PC-9 (cell line): ENCODE results near the gene IFNAR2. TPM values are rescaled to one million over a fixed set of nuclear protein-coding genes. Genes with fewer than 3 reads are reported as not detected.

ENCODE experiments used
- BruUV-seq: library from RNA; stranded (reverse); fragments of 400-500 nt; replicated peaks from 2 replicates; lab custom pipeline; 2021; lab: Mats Ljungman, UMichigan
- CTCF ChIA-PET: fragments of 300-600 bp; sonication (Branson Sonifier 250); formaldehyde crosslinking; loops from one replicate; lab custom pipeline; 2022; ENCODE audit warnings: antibody characterized with exemption; lab: Charles Lee
- POLR2A ChIA-PET: fragments of 300-600 bp; sonication (Branson Sonifier 250); formaldehyde crosslinking; loops from one replicate; lab custom pipeline; 2022; ENCODE audit warnings: antibody characterized with exemption; ENCODE audit not compliant: unreplicated experiment; lab: Charles Lee
- DNase-seq, 2 experiments: peaks; one replicate each; pipeline versions ENCODE4 v3.0.0 to v3.0.0-alpha.2; 2015 to 2022; ENCODE audit warnings: mixed read lengths in 1 of 2
- H2AFZ ChIP-seq: fragments of 200-600 bp; sonication (generic); 2 replicates; pipeline ENCODE4 v1.8.1; 2017; ENCODE audit warnings: antibody characterized with exemption
- H3F3A ChIP-seq: fragments of 200-600 bp; sonication (generic); 2 replicates; pipeline ENCODE4 v1.8.1; 2017; ENCODE audit warnings: antibody characterized with exemption, mild to moderate bottlenecking, low read depth; ENCODE audit not compliant: insufficient read depth
- H3K27ac ChIP-seq: fragments of 200-600 bp; sonication (generic); 2 replicates; pipeline ENCODE4 v1.6.1; 2016; ENCODE audit warnings: mixed run types
- H3K27me3 ChIP-seq: fragments of 200-600 bp; sonication (generic); 2 replicates; pipeline ENCODE4 v1.6.1; 2016; ENCODE audit warnings: low read depth, mixed run types; ENCODE audit not compliant: insufficient read depth
- H3K36me3 ChIP-seq: fragments of 200-600 bp; sonication (generic); 2 replicates; pipeline ENCODE4 v1.6.1; 2016; ENCODE audit warnings: low read depth, mixed run types
- H3K4me1 ChIP-seq: fragments of 200-600 bp; sonication (generic); replicated peaks from 2 replicates; pipeline ENCODE4 v1.6.1; 2016; ENCODE audit warnings: mixed run types; ENCODE audit not compliant: insufficient read depth
- H3K4me2 ChIP-seq: fragments of 200-600 bp; sonication (generic); 2 replicates; pipeline ENCODE4 v1.6.1; 2017; ENCODE audit warnings: mixed run types
- H3K4me3 ChIP-seq: fragments of 200-600 bp; sonication (generic); 2 replicates; pipeline ENCODE4 v1.6.1; 2016; ENCODE audit warnings: mixed run types
- H3K79me2 ChIP-seq: fragments of 200-600 bp; sonication (generic); 2 replicates; pipeline ENCODE4 v1.6.1; 2017; ENCODE audit warnings: low read depth, mixed run types
- H3K9me2 ChIP-seq: fragments of 200-600 bp; sonication (generic); 2 replicates; pipeline ENCODE4 v1.8.1; 2017; ENCODE audit warnings: mild to moderate bottlenecking; ENCODE audit not compliant: insufficient read depth
- H3K9me3 ChIP-seq: fragments of 200-600 bp; sonication (generic); 2 replicates; pipeline ENCODE4 v1.8.1; 2016; ENCODE audit warnings: low read depth; ENCODE audit not compliant: insufficient read depth
- H4K20me1 ChIP-seq: fragments of 200-600 bp; sonication (generic); 2 replicates; pipeline ENCODE4 v1.8.1; 2017; ENCODE audit not compliant: insufficient read depth
- CTCF ChIP-seq: fragments of 200-600 bp; sonication (generic); conservative IDR thresholded peaks from 2 replicates; pipeline ENCODE4 v1.6.1; 2017; ENCODE audit warnings: mixed run types, antibody characterized with exemption, mild to moderate bottlenecking, moderate library complexity
- EZH2 ChIP-seq: fragments of 200-600 bp; sonication (generic); IDR thresholded peaks from 2 replicates; pipeline ENCODE4 v1.8.0; 2017; ENCODE audit warnings: antibody characterized with exemption, low read depth
- intact Hi-C: fragments of 100-400 bp; cut with micrococcal nuclease; formaldehyde crosslinking; loops from one replicate; pipeline ENCODE4 v1.10.0; 2022; ENCODE audit not compliant: unreplicated experiment
- total RNA-seq: library from RNA; stranded (reverse); gene quantifications from 2 replicates; pipeline ENCODE4 v1.2.3, GENCODE V29; 2021

The IFNAR2 gene
- total RNA-seq, 1 experiment from 2014 or later, result 10.3 TPM

DNA sequence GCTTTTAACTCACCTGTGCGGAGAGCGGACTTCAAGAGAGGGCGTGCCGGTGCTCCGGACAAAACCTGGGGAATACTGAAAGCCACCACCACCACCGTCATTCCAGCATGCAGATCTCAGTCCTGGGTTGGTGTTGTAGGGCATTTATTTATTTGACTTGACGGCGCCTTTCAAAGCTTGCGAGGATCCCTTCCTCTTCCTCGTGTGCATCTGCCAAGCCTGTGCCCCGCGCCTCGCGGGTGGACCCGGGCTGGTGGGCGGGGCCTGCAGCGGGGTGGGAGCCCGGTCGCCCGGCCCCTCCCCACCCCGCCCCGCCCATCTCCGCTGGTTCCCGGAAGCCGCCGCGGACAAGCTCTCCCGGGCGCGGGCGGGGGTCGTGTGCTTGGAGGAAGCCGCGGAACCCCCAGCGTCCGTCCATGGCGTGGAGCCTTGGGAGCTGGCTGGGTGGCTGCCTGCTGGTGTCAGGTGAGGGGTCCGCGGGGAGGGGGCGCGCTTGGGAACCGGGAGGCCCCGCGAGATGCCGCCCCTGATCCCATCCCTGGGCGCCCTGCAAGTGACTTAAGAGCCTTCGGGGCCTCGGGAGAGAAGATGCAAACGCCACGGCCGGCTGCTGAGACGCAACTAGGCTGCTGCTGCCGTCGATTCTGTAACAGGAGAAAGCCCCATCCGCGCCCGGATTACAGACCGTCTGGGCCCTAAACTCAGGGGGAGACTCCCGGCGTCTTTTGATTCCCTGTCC lies 36.5 kb downstream of the IFNAR2 start, which contains the start of gene IL10RB:
TSS of gene IL10RB (plus strand) at position 318 of the 739 bp plus-strand sequence. CDS start at position 417, 99 bp downstream.
- POLR2A ChIA-PET, result no interaction called here
- intact Hi-C loops, result loop anchor here (5.0 kb wide), 1 partner anchor 61 kb away; no protein-coding TSS in a partner anchor
- Histone ChIP-seq H3K79me2 (no peaks in the 10 kb centered on the region), H3K4me2 (peak within 1 kb of the TSS; percentile 83), H3K9me2 (no peaks in the 10 kb centered on the region), H3K27me3 (no peaks in the 10 kb centered on the region), H3K4me3 (peak within 1 kb of the TSS; percentile 71), H3K36me3 (no peaks in the 10 kb centered on the region), H2AFZ (peak within 1 kb of the TSS; percentile 91), H4K20me1 (no peaks in the 10 kb centered on the region), H3K4me1 (peaks cover 23% of the 10 kb centered on the region), H3K27ac (no peak within 1 kb of the TSS), H3F3A (peaks cover 26% of the 10 kb centered on the region; the same call in 1 of the 2 replicates), H3K9me3 (no peaks in the 10 kb centered on the region)
- TF ChIP-seq CTCF, result no peak
- TF ChIP-seq EZH2, result no peak
- DNase-seq, result peak in 1 of 2 experiments; percentile 55
- CTCF ChIA-PET, result interaction anchor here (0.5 kb wide), 1 partner anchor 176 kb away, joined by 3 read pairs; no protein-coding TSS in a partner anchor
- no TSS peak for BruUV-seq

DNA sequence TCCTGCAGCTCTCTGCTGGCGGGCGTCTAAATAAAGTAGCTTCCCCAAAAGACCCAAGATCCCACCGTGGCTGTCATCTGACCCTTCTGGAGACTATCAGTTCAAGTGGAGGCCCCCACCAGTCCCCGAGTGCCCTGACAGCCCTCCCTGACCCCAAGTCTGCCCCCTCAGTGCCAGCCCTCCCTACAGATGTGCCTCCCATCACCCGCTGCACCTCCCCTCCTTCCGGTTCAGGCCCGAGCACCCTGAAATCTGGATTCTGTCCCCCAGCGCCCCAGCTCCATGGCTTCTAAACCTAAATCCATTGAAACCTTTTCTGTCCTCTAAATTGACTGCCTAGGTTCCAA lies 37.0 kb downstream of the IFNAR2 start:
- Histone ChIP-seq H3K4me3 (peak overlapping the region; percentile 71), H3K4me2 (peak overlapping the region; percentile 83), H3K4me1 (peaks cover 23% of the 10 kb centered on the region), H3K27ac (no peak overlapping the region), H3K9me3 (no peaks in the 10 kb centered on the region), H3F3A (peaks cover 26% of the 10 kb centered on the region; the same call in 1 of the 2 replicates), H2AFZ (peak overlapping the region; percentile 91), H3K9me2 (no peaks in the 10 kb centered on the region), H3K79me2 (no peaks in the 10 kb centered on the region), H3K36me3 (no peaks in the 10 kb centered on the region), H4K20me1 (no peaks in the 10 kb centered on the region), H3K27me3 (no peaks in the 10 kb centered on the region)
- TF ChIP-seq EZH2 (no peak), CTCF (no peak)
- BruUV-seq, result no TSS peak
- ChIA-PET POLR2A (no interaction called here), CTCF (interaction anchor here (0.5 kb wide), 1 partner anchor 175 kb away, joined by 3 read pairs; no protein-coding TSS in a partner anchor)
- DNase-seq, result no peak
- intact Hi-C loops, result loop anchor here (5.0 kb wide), 1 partner anchor 61 kb away; no protein-coding TSS in a partner anchor

DNA sequence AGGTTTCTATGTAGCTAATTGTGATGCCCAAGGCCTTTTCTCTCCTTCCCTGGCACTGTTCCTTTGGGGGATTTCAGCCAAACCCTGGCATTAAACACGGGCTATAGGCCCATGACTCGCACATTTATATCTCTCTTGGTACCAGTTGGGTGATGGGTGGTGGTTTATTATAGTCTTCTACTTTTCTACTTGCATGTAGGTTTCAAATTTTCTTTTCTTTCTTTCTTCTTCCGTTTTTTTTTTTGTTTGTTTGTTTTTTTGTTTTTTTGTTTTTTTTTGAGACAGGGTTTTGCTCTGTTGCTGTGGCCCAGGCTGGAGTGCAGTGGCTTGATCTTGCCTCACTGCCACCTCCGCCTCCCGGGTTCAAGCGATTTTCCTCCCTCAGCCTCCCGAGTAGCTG lies 37.5 kb downstream of the IFNAR2 start:
- peak overlapping the region; percentile 83 for H3K4me2 ChIP-seq
- BruUV-seq, result no TSS peak
- no peak overlapping the region for H3K27ac ChIP-seq
- no peaks in the 10 kb centered on the region for H4K20me1 ChIP-seq
- intact Hi-C loops, result loop anchor here (5.0 kb wide), 1 partner anchor 60 kb away; no protein-coding TSS in a partner anchor
- no peaks in the 10 kb centered on the region for H3K9me2 ChIP-seq
- no peak for TF ChIP-seq CTCF
- POLR2A ChIA-PET, result no interaction called here
- peaks cover 23% of the 10 kb centered on the region for H3K4me1 ChIP-seq
- H3K79me2 ChIP-seq, result no peaks in the 10 kb centered on the region
- H3K9me3 ChIP-seq, result no peaks in the 10 kb centered on the region
- H2AFZ ChIP-seq, result no peak overlapping the region
- no peaks in the 10 kb centered on the region for H3K27me3 ChIP-seq
- H3K36me3 ChIP-seq, result no peaks in the 10 kb centered on the region
- no peak for DNase-seq
- CTCF ChIA-PET, result no interaction called here
- peak overlapping the region; percentile 71; the same call in 1 of the 2 replicates for H3K4me3 ChIP-seq
- peaks cover 26% of the 10 kb centered on the region; the same call in 1 of the 2 replicates for H3F3A ChIP-seq
